Astrocyte of the cerebellum (primary cell): ENCODE results near the gene CALHM1.

Source experiments
- DNase-seq: peaks from one replicate; pipeline ENCODE4 v3.0.0-alpha.2; 2011; ENCODE audit warnings: low read depth
- H3K4me3 ChIP-seq: 2 replicates; pipeline ENCODE4 v1.5.1; 2011; ENCODE audit warnings: mild to moderate bottlenecking, low read depth, low read length, moderate library complexity
- in situ Hi-C: cut with HindIII; loops from 2 replicates; pipeline ENCODE4 v1.10.0; 2017; ENCODE audit warnings: low sequenced_read_pairs
- TF ChIP-seq, protein P1 (sequence below): IDR thresholded peaks from 2 replicates; pipeline ENCODE4 v1.5.1; 2012; ENCODE audit warnings: low read length, low read depth, moderate library complexity, mild to moderate bottlenecking; ENCODE audit errors: missing control alignments

Gene CALHM1

DNA sequence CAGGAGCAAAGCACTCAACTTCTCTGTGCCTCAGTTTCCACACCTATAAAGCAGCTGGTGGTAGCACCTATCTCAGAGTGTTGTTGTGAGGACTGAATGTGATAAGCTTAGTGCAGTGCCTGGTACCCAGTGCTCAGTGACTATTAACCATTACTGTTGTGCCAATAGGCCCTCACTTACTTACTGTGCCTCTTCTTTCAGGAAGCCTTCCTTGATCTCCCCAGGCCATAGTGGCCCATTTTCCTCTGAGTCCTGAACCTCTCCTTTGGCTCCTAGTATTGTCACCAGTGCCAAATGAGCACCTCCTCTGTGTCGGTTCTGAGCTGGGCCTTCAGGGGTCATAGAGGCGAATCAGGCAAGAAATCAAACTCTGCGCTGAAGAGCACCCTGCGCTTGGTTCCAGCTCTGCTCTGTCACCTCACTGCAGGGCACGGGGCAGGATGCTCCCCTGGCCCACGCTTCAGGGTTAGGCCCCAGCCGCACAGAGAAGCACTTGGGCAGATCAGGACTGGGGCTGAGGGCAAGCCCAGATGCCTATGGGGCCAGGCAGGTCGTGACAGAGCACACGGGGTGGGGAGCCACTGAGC is 2.5 kb downstream of the CALHM1 start:
- no peak for DNase-seq
- in situ Hi-C loops: loop anchor here (10.0 kb wide), 1 partner anchor 59 kb away; no protein-coding TSS in a partner anchor
- no peak overlapping the region for H3K4me3 ChIP-seq
- TF ChIP-seq, protein P1, sequence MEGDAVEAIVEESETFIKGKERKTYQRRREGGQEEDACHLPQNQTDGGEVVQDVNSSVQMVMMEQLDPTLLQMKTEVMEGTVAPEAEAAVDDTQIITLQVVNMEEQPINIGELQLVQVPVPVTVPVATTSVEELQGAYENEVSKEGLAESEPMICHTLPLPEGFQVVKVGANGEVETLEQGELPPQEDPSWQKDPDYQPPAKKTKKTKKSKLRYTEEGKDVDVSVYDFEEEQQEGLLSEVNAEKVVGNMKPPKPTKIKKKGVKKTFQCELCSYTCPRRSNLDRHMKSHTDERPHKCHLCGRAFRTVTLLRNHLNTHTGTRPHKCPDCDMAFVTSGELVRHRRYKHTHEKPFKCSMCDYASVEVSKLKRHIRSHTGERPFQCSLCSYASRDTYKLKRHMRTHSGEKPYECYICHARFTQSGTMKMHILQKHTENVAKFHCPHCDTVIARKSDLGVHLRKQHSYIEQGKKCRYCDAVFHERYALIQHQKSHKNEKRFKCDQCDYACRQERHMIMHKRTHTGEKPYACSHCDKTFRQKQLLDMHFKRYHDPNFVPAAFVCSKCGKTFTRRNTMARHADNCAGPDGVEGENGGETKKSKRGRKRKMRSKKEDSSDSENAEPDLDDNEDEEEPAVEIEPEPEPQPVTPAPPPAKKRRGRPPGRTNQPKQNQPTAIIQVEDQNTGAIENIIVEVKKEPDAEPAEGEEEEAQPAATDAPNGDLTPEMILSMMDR: no peak

DNA sequence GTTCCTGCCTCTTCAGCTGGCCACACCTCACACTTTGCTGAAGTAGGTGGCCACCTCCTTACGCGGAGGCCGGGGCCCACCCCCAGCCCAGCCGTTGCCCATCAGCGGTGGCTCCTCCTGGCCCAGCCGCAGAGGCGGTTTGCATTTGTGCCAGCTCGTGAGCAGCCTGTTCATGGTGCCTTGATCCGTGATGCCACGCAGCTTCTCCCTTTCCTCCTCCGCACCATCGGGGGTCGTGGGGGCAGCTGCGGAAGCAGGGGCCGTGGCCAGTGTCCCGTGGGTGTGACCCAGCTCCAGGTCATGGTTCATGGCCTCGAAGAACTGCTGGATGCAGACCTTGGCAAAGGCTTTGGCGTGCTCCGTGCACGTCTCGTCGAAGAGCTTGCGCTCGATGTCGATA is 3.5 kb downstream of the CALHM1 start:
- no peak overlapping the region for H3K4me3 ChIP-seq
- in situ Hi-C loops: loop anchor here (10.0 kb wide), 1 partner anchor 60 kb away; no protein-coding TSS in a partner anchor
- TF ChIP-seq, protein P1: no peak
- DNase-seq: no peak

- H3K4me3 ChIP-seq: no peak overlapping the region
- TF ChIP-seq, protein P1: no peak
- no peak for DNase-seq
- in situ Hi-C loops: loop anchor here (5.0 to 10.0 kb wide), 2 partner anchors 57 to 61 kb away; partner anchors contain the start of genes ATP5MK and PDCD11
These were observed 4.7 kb downstream of the CALHM1 start for GRCh38 chr10:103454026-103454425.

GRCh38 chr10:103452506-103453230 is 6.0 kb downstream of the CALHM1 start:
- H3K4me3 ChIP-seq: peak overlapping the region; percentile 52
- no peak for DNase-seq
- TF ChIP-seq, protein P1: no peak
- in situ Hi-C loops: loop anchor here (5.0 to 10.0 kb wide), 2 partner anchors 55 to 62 kb away; partner anchors contain the start of genes ATP5MK and PDCD11

GRCh38 chr10:103451831-103452505 is 6.7 kb downstream of the CALHM1 start, which contains the start of gene CALHM2:
CALHM2 (minus strand) TSS chr10:103452370; CDS start chr10:103449941, 2,429 bp downstream.
- in situ Hi-C loops: loop anchor here (5.0 to 10.0 kb wide), 2 partner anchors 55 to 63 kb away; partner anchors contain the start of genes ATP5MK and PDCD11
- DNase-seq: no peak

More at GRCh38 chr10:103451831-103452505, 6.7 kb downstream of the CALHM1 start, which contains the start of gene CALHM2:
- TF ChIP-seq, protein P1: no peak
- peak within 1 kb of the TSS; percentile 52 for H3K4me3 ChIP-seq
